CD4-positive, alpha-beta memory T cell (primary cell): ENCODE results near the gene RAB22A. TPM values are rescaled to one million over a fixed set of nuclear protein-coding genes. Genes with fewer than 3 reads are reported as not detected.
A peak's percentile ranks its signal among the peaks of the same experiment; 100 is the strongest.

Source experiments
- CTCF ChIA-PET: fragments of 350-600 bp; sonication (Branson Sonifier 250); formaldehyde crosslinking; loops from one replicate; lab custom pipeline; 2021; ENCODE audit warnings: inconsistent platforms; ENCODE audit not compliant: partially characterized antibody; lab: Charles Lee
- POLR2A ChIA-PET: fragments of 350-600 bp; sonication (Branson Sonifier 250); formaldehyde crosslinking; loops from one replicate; lab custom pipeline; 2021; ENCODE audit not compliant: partially characterized antibody; lab: Charles Lee
- DNase-seq, 5 donors: peaks; one replicate each; pipeline versions ENCODE4 v3.0.0 to v3.0.0-alpha.2; 2020 to 2022; ENCODE audit warnings: mixed read lengths in 1 of 5
- H3K27ac ChIP-seq: one replicate; pipeline ENCODE4 v1.7.0; 2013; ENCODE audit warnings: low read depth, low read length
- H3K27me3 ChIP-seq: 2 replicates; pipeline ENCODE4 v1.7.0; 2013; ENCODE audit warnings: mild to moderate bottlenecking, low read length, moderate library complexity; ENCODE audit not compliant: insufficient read depth
- H3K36me3 ChIP-seq: 2 replicates; pipeline ENCODE4 v1.7.0; 2013; ENCODE audit warnings: mild to moderate bottlenecking, low read length, moderate library complexity; ENCODE audit not compliant: insufficient read depth
- H3K4me1 ChIP-seq: 2 replicates; pipeline ENCODE4 v1.7.0; 2013; ENCODE audit warnings: mild to moderate bottlenecking, low read length, moderate library complexity; ENCODE audit not compliant: insufficient read depth
- H3K4me3 ChIP-seq, 2 donors: one replicate each; pipeline ENCODE4 v1.7.0; 2013; ENCODE audit warnings: low read length in 2 of 2, mild to moderate bottlenecking in 1 of 2
- H3K9me3 ChIP-seq, 2 donors: one replicate each; pipeline ENCODE4 v1.7.0; 2013; ENCODE audit warnings: low read length in 2 of 2, control low read depth in 1 of 2; ENCODE audit not compliant: control insufficient read depth in 1 of 2
- H3K27ac Mint-ChIP-seq, 7 donors: one replicate each; pipeline ENCODE4 v1.8.0; 2020 to 2021; ENCODE audit warnings: mixed read lengths in 7 of 7, mild to moderate bottlenecking in 6 of 7, inconsistent platforms in 3 of 7, moderate library complexity in 3 of 7
- H3K27me3 Mint-ChIP-seq, 2 donors: one replicate each; pipeline ENCODE4 v1.8.0; 2020 to 2021; ENCODE audit warnings: mixed read lengths in 2 of 2
- H3K36me3 Mint-ChIP-seq, 2 donors: one replicate each; pipeline ENCODE4 v1.8.0; 2020 to 2021; ENCODE audit warnings: mixed read lengths in 2 of 2, inconsistent platforms in 1 of 2, mild to moderate bottlenecking in 1 of 2
- H3K4me1 Mint-ChIP-seq, 4 donors: one replicate each; pipeline ENCODE4 v1.8.0; 2020 to 2021; ENCODE audit warnings: mixed read lengths in 4 of 4, mild to moderate bottlenecking in 1 of 4
- H3K4me3 Mint-ChIP-seq, 8 donors: one replicate each; pipeline ENCODE4 v1.8.0; 2020 to 2021; ENCODE audit warnings: mixed read lengths in 8 of 8, mild to moderate bottlenecking in 7 of 8, moderate library complexity in 6 of 8, inconsistent platforms in 3 of 8
- H3K9me3 Mint-ChIP-seq, 8 donors: one replicate each; pipeline ENCODE4 v1.8.0; 2020 to 2021; ENCODE audit warnings: mixed read lengths in 8 of 8, mild to moderate bottlenecking in 5 of 8, inconsistent platforms in 3 of 8, moderate library complexity in 1 of 8
- intact Hi-C: fragments of 100-400 bp; cut with micrococcal nuclease; formaldehyde crosslinking; loops from one replicate; pipeline ENCODE4 v1.15.1; 2023
- polyA plus RNA-seq, 2 donors: library from polyadenylated mRNA; unstranded; fragments of 300-500 nt; fragmentation: Illumina TruSeq; gene quantifications; one replicate each; pipeline ENCODE4 v1.2.3, GENCODE V29; 2021
- total RNA-seq, 2 experiments: library from RNA; stranded (reverse); gene quantifications; one replicate each; pipeline ENCODE4 v1.2.3, GENCODE V29; 2021

The RAB22A gene
- total and polyA plus RNA-seq, 4 experiments from 2014 or later: 11.0 to 23.6 (median 20.4) TPM

DNA sequence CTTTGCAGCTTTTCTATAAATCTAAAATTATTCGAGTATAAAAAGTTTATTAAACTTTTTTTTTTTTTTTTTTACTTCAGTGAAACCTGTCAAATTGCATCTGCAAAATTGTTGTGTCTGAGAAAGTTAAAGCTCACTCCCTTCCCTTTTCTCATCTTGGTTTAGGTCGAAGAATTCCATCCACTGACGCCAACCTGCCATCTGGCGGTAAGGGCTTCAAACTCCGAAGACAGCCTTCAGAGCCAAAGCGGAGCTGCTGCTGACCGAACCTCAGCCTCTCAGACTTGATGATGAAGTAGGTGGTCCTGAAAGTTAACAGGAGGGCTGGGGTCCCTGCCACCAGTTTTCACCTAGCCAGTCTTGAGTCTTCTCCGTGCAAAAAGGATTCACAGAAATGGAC is 49.9 kb downstream of the RAB22A start:
- Histone ChIP-seq H3K36me3 (peaks cover 16% of the 10 kb centered on the region), H3K9me3 (no peaks in the 10 kb centered on the region), H3K4me3 (no peak overlapping the region), H3K4me1 (no peaks in the 10 kb centered on the region), H3K27ac (no peak overlapping the region), H3K27me3 (no peaks in the 10 kb centered on the region)
- H3K27ac Mint-ChIP-seq: no peak overlapping the region
- DNase-seq: no peak
- H3K36me3 Mint-ChIP-seq: peaks cover 61 to 80% of the 10 kb centered on the region in 2 donors
- H3K27me3 Mint-ChIP-seq: no peaks in the 10 kb centered on the region
- H3K9me3 Mint-ChIP-seq: no peaks in the 10 kb centered on the region
- POLR2A ChIA-PET: no interaction called here
- intact Hi-C loops: no loop called here
- peaks cover 0 to 3% (median 0%) of the 10 kb centered on the region in 4 donors for H3K4me1 Mint-ChIP-seq
- H3K4me3 Mint-ChIP-seq: no peak overlapping the region
- CTCF ChIA-PET: no interaction called here

DNA sequence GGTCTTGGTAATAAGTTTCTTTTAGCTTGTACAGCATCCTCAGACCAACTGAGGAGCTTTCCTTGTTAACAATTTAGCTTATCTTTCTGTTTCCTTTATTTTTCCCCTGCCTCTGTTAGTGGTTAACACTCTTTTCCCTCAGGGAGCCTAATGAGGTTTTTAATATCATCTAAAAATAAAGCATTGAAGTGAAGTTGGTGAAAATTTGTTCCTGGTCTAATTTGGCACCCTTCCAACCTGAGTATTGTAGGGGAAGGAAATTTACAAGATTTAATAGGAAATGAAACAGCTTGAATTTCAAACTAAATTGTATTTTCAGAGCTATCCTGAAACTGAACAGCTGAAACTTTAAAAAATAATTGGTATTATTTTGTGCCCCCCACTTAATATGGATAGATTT is 51.4 kb downstream of the RAB22A start:
- H3K27me3 ChIP-seq: no peaks in the 10 kb centered on the region
- no peaks in the 10 kb centered on the region for H3K27me3 Mint-ChIP-seq
- H3K36me3 Mint-ChIP-seq: peaks cover 58 to 74% of the 10 kb centered on the region in 2 donors
- no peaks in the 10 kb centered on the region for H3K9me3 ChIP-seq
- no peaks in the 10 kb centered on the region for H3K9me3 Mint-ChIP-seq
- peaks cover 8% of the 10 kb centered on the region for H3K36me3 ChIP-seq
- peaks cover 0 to 3% (median 0%) of the 10 kb centered on the region in 4 donors for H3K4me1 Mint-ChIP-seq
- H3K4me3 Mint-ChIP-seq: no peak overlapping the region
- intact Hi-C loops: no loop called here
- no peaks in the 10 kb centered on the region for H3K4me1 ChIP-seq
- ChIA-PET POLR2A (no interaction called here), CTCF (interaction anchor here (0.8 to 1.3 kb wide), 3 partner anchors 12 to 1135 kb away, joined by 3 to 4 read pairs (median 3); no protein-coding TSS in a partner anchor)
- H3K27ac Mint-ChIP-seq: no peak overlapping the region
- DNase-seq: no peak
- no peak overlapping the region for H3K27ac ChIP-seq
- no peak overlapping the region for H3K4me3 ChIP-seq

DNA sequence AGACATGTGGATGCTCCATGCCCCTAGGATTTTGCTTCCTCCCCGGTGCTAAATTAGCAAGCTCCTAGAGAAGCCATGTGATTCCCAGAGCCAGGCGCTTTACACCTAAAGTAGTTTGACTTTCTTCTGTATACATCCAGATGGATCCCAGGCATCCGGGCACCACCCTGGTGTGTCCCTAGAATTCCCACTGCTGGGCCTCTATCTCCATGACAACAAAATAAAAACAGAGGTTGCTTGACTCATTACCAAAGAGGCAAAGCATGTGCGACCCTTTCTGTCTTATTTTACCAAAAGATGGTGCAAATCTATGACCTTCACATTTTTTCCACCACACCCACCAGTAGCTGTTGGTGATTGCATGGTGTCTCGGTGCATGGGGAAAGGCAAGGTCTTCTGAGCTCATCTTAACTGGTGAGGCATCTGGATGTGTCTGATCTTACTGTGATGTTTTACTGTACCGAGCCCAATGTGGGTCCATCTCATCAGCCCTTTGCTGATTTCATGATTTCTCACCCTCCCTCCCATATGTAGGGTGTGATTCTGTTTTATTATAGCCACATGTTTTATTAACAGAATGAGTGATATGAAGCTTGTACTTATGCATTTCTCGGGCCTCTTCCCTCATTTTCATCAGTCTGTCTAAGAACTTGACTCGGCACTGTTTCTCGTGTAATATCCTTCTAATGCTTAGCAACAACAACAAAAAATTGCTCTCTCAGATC is 52.1 kb downstream of the RAB22A start:
- H3K27ac Mint-ChIP-seq: peak overlapping the region in 2 of 7 donors; percentile 5 to 12
- H3K27me3 ChIP-seq: no peaks in the 10 kb centered on the region
- H3K36me3 Mint-ChIP-seq: peaks cover 62 to 75% of the 10 kb centered on the region in 2 donors
- H3K9me3 ChIP-seq: no peaks in the 10 kb centered on the region
- no peaks in the 10 kb centered on the region for H3K27me3 Mint-ChIP-seq
- ChIA-PET POLR2A (no interaction called here), CTCF (interaction anchor here (1.2 kb wide), 1 partner anchor 1134 kb away, joined by 4 read pairs; no protein-coding TSS in a partner anchor)
- H3K27ac ChIP-seq: no peak overlapping the region
- H3K4me3 ChIP-seq: no peak overlapping the region
- H3K4me1 Mint-ChIP-seq: peaks cover 0 to 3% (median 0%) of the 10 kb centered on the region in 4 donors
- H3K9me3 Mint-ChIP-seq: no peaks in the 10 kb centered on the region
- intact Hi-C loops: no loop called here
- DNase-seq: no peak
- peaks cover 8% of the 10 kb centered on the region for H3K36me3 ChIP-seq
- H3K4me3 Mint-ChIP-seq: no peak overlapping the region
- H3K4me1 ChIP-seq: no peaks in the 10 kb centered on the region

DNA sequence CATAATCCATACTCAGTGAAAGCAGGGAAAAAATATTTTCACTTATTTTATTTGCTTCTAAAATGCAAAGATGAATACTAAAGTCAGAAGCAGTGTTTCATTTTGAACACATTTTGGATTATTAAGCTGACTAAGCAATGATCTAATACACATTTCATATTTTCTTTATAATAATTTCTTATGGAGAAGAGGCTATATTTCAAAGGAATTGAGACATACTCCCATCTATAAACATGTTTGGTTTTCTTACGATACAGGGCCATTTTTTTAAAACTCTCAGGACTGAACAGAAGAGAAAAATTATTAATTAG is 52.6 kb downstream of the RAB22A start:
- Mint-ChIP-seq H3K4me3 (no peak overlapping the region), H3K27me3 (no peaks in the 10 kb centered on the region), H3K4me1 (peaks cover 0 to 3% (median 0%) of the 10 kb centered on the region in 4 donors), H3K9me3 (no peaks in the 10 kb centered on the region), H3K36me3 (peaks cover 57 to 72% of the 10 kb centered on the region in 2 donors), H3K27ac (peak overlapping the region in 1 of 7 donors; percentile 5)
- no peak for DNase-seq
- Histone ChIP-seq H3K9me3 (no peaks in the 10 kb centered on the region), H3K36me3 (peaks cover 8% of the 10 kb centered on the region), H3K4me3 (no peak overlapping the region), H3K4me1 (no peaks in the 10 kb centered on the region), H3K27ac (no peak overlapping the region), H3K27me3 (no peaks in the 10 kb centered on the region)
- ChIA-PET CTCF (no interaction called here), POLR2A (no interaction called here)
- intact Hi-C loops: no loop called here

DNA sequence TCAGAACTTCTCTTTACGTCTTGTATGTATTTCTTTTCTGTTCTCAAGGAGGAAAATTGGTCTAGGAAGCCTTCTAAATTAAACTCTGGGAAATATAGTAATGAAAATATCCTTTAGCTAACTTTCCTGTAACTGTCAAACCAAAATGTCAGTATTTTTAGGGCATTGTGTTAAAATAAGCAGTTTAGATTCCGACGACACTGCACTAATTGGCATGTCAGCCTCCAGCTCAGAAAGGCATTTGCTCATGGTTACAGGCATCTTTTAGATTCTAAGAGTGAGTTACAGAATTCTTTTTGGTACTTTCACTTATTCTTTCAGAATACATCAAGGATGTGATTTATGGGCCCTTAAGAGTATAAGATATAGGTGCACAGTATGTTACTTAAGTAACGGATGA is 53.5 kb downstream of the RAB22A start:
- Histone ChIP-seq H3K4me1 (no peaks in the 10 kb centered on the region), H3K4me3 (no peak overlapping the region), H3K27ac (no peak overlapping the region), H3K9me3 (no peaks in the 10 kb centered on the region), H3K36me3 (peaks cover 4% of the 10 kb centered on the region), H3K27me3 (no peaks in the 10 kb centered on the region)
- H3K27me3 Mint-ChIP-seq: no peaks in the 10 kb centered on the region
- H3K27ac Mint-ChIP-seq: no peak overlapping the region
- CTCF ChIA-PET: no interaction called here
- intact Hi-C loops: no loop called here
- no peaks in the 10 kb centered on the region for H3K9me3 Mint-ChIP-seq
- POLR2A ChIA-PET: no interaction called here
- no peak for DNase-seq
- H3K36me3 Mint-ChIP-seq: peaks cover 52 to 68% of the 10 kb centered on the region in 2 donors
- no peak overlapping the region for H3K4me3 Mint-ChIP-seq
- H3K4me1 Mint-ChIP-seq: peaks cover 0 to 3% (median 0%) of the 10 kb centered on the region in 4 donors

DNA sequence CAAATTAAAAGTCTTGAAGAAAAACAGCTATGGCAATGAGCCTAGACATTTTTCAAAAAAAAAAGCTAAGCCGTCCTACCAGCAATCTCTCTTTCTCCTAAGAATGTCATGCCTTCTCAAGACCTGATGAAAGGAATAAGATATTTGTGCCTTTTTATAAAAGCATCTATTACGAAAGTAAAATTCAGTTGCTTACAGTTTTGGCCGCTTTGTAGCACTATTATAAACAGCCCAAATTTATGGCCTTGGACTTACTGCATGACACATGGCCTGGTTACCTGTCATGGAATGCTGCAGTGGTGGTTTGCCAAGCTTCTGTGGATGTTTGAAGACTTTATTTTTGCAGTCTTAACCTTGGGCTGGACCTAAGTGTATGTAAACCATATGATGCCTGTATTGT is 57.4 kb downstream of the RAB22A start:
- Histone ChIP-seq H3K27ac (no peak overlapping the region), H3K36me3 (no peaks in the 10 kb centered on the region), H3K4me1 (no peaks in the 10 kb centered on the region), H3K9me3 (no peaks in the 10 kb centered on the region), H3K4me3 (no peak overlapping the region), H3K27me3 (no peaks in the 10 kb centered on the region)
- H3K36me3 Mint-ChIP-seq: peaks cover 28 to 41% of the 10 kb centered on the region in 2 donors
- no peaks in the 10 kb centered on the region for H3K9me3 Mint-ChIP-seq
- DNase-seq: no peak
- CTCF ChIA-PET: no interaction called here
- no peaks in the 10 kb centered on the region for H3K27me3 Mint-ChIP-seq
- POLR2A ChIA-PET: no interaction called here
- no peak overlapping the region for H3K27ac Mint-ChIP-seq
- H3K4me1 Mint-ChIP-seq: peaks cover 0 to 3% (median 0%) of the 10 kb centered on the region in 4 donors
- intact Hi-C loops: no loop called here
- H3K4me3 Mint-ChIP-seq: no peak overlapping the region

DNA sequence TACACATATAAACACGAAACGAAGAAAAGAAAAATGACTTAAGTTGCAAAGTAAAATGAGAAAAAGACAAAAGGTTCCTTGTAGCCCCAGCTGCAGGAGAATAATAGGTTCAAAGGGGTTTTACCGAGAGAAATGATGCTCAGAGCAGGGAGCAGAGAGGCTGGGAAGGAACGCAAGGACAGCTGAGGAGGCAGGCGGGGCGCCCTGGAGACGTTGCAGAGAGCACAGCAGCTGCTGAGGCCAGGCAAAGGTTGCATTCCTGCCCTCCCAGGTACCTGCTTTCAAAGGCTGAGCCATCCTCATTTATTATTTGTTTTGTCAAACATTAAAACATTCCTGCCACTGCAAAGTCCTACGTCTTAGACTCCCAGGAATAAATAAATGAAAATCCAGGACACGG is 63.3 kb downstream of the RAB22A start:
- Histone ChIP-seq H3K4me1 (no peaks in the 10 kb centered on the region), H3K27me3 (no peaks in the 10 kb centered on the region), H3K4me3 (no peak overlapping the region), H3K9me3 (no peaks in the 10 kb centered on the region), H3K27ac (no peak overlapping the region), H3K36me3 (no peaks in the 10 kb centered on the region)
- CTCF ChIA-PET: no interaction called here
- Mint-ChIP-seq H3K4me1 (no peaks in the 10 kb centered on the region), H3K4me3 (no peak overlapping the region), H3K36me3 (peaks cover 0 to 5% of the 10 kb centered on the region in 2 donors), H3K27me3 (peaks cover under 1 to 4% of the 10 kb centered on the region in 2 donors), H3K27ac (no peak overlapping the region), H3K9me3 (peaks cover 0 to 2% (median 0%) of the 10 kb centered on the region in 8 donors)
- no peak for DNase-seq
- intact Hi-C loops: no loop called here
- POLR2A ChIA-PET: no interaction called here
